ENCODE data around the gene IFNGR1.
"Not testable (repeated sequence)": the region's sequence is repeated elsewhere in the genome, so short reads cannot be mapped to it uniquely, and the experiment has no call there.

IFNGR1 gene

GRCh38 chr6:137213331-137213740, 5.8 kb downstream of the IFNGR1 start:
- no peak for DNase-seq (ENCODE audit: low read depth)

GRCh38 chr6:137211910-137212309, 7.3 kb downstream of the IFNGR1 start:
- DNase-seq (ENCODE audit: low read depth), result no peak

- no peak for DNase-seq (ENCODE audit: low read depth)
Measured at GRCh38 chr6:137210903-137211302, 8.3 kb downstream of the IFNGR1 start.

GRCh38 chr6:137208279-137208678, 10.9 kb downstream of the IFNGR1 start:
- DNase-seq (ENCODE audit: low read depth), result no peak

GRCh38 chr6:137207457-137207856, 11.7 kb downstream of the IFNGR1 start:
- not testable (repeated sequence) for DNase-seq (ENCODE audit: low read depth)

- DNase-seq (ENCODE audit: low read depth), result no peak
Measured at GRCh38 chr6:137206577-137206976, 12.6 kb downstream of the IFNGR1 start.

- no peak for DNase-seq (ENCODE audit: low read depth)
Measured at GRCh38 chr6:137203256-137203655, 15.9 kb downstream of the IFNGR1 start.

GRCh38 chr6:137202078-137202477, 17.1 kb downstream of the IFNGR1 start:
- DNase-seq (ENCODE audit: low read depth), result no peak

GRCh38 chr6:137201006-137201405, 18.2 kb downstream of the IFNGR1 start:
- no peak for DNase-seq (ENCODE audit: low read depth)

GRCh38 chr6:137200288-137200687, 18.9 kb downstream of the IFNGR1 start:
- DNase-seq (ENCODE audit: low read depth), result no peak

- no peak for DNase-seq (ENCODE audit: low read depth)
Measured at GRCh38 chr6:137197684-137198645, 21.2 kb downstream of the IFNGR1 start.

- DNase-seq (ENCODE audit: low read depth), result no peak
Measured at GRCh38 chr6:137193256-137194070, 25.7 kb downstream of the IFNGR1 start.

GRCh38 chr6:137192821-137193220, 26.4 kb downstream of the IFNGR1 start:
- DNase-seq (ENCODE audit: low read depth), result no peak

- no peak for DNase-seq (ENCODE audit: low read depth)
Measured at GRCh38 chr6:137191670-137192069, 27.5 kb downstream of the IFNGR1 start.

GRCh38 chr6:137191236-137191635, 27.9 kb downstream of the IFNGR1 start:
- DNase-seq (ENCODE audit: low read depth), result no peak

GRCh38 chr6:137190583-137191094, 28.5 kb downstream of the IFNGR1 start:
- no peak for DNase-seq (ENCODE audit: low read depth)

GRCh38 chr6:137188855-137189254, 30.3 kb downstream of the IFNGR1 start:
- DNase-seq (ENCODE audit: low read depth), result no peak

GRCh38 chr6:137185290-137185689, 33.9 kb downstream of the IFNGR1 start:
- no peak for DNase-seq (ENCODE audit: low read depth)

- no peak for DNase-seq (ENCODE audit: low read depth)
Measured at GRCh38 chr6:137182654-137183073, 36.5 kb downstream of the IFNGR1 start.

GRCh38 chr6:137181891-137182653, 37.1 kb downstream of the IFNGR1 start:
- no peak for DNase-seq (ENCODE audit: low read depth)

GRCh38 chr6:137177611-137178010, 41.6 kb downstream of the IFNGR1 start:
- DNase-seq (ENCODE audit: low read depth), result no peak

GRCh38 chr6:137176729-137177128, 42.5 kb downstream of the IFNGR1 start:
- no peak for DNase-seq (ENCODE audit: low read depth)
